ENCODE measurements around the gene ALB.

The ALB gene

DNA sequence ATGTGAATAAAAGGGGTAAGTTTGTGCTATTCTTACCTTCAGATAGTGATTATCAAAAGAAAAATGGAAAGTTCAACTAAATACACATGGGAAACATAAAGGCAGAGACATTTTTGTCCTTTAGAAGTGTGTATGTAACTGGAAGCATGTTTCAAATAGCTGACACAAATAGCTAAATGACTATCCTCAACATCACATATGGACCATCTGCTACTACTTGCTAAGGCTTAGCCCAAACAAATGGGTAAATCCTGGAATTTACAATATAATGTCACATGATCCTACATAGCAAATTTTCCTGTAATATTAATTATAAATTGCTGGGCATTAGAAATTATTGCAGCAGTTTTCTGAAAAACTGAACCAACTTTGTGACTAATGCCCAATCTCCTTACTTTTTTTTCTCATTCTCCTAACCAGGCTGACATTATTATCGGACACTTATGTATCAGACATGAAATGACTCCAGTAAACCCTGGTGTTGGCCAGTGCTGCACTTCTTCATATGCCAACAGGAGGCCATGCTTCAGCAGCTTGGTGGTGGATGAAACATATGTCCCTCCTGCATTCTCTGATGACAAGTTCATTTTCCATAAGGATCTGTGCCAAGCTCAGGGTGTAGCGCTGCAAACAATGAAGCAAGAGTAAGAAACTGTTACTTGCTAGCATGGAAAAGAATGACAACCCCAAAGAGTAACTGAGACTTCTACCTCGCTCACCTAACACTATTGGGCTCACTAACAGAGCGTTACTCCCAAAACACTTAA lies 48.1 kb downstream of the ALB start:
- DNase-seq (ENCODE audit: low read depth) = no peak

GRCh38 chr4:73452953-73453700 lies 49.0 kb downstream of the ALB start:
- DNase-seq (ENCODE audit: low read depth) = no peak

GRCh38 chr4:73453701-73454005 lies 49.6 kb downstream of the ALB start:
- peak; percentile 21 for DNase-seq (ENCODE audit: low read depth)

DNA sequence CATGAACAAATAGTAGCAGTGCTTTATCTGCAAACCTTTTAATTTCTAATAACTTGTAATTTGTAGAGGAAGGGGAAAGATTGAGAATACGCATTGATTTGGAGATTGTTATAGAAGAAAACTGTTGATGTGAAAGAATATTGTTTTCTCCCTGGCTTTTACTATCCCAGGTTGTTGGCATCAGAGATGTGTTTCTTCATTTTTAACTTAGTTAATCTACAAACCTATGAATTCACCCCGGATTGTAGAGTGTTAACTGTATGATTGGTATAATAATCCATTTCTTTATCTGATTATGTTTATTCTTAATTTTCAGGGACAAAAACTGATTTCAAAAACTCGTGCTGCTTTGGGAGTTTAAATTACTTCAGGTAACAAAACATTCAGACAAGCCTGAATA lies 50.8 kb downstream of the ALB start:
- DNase-seq (ENCODE audit: low read depth) = no peak

- DNase-seq (ENCODE audit: low read depth) = no peak
Observed at GRCh38 chr4:73456177-73457022, 52.3 kb downstream of the ALB start.

- no peak for DNase-seq (ENCODE audit: low read depth)
Observed at GRCh38 chr4:73458184-73459047, 54.3 kb downstream of the ALB start.

- DNase-seq (ENCODE audit: low read depth) = no peak
Observed at GRCh38 chr4:73459048-73459421, 54.9 kb downstream of the ALB start.

DNA sequence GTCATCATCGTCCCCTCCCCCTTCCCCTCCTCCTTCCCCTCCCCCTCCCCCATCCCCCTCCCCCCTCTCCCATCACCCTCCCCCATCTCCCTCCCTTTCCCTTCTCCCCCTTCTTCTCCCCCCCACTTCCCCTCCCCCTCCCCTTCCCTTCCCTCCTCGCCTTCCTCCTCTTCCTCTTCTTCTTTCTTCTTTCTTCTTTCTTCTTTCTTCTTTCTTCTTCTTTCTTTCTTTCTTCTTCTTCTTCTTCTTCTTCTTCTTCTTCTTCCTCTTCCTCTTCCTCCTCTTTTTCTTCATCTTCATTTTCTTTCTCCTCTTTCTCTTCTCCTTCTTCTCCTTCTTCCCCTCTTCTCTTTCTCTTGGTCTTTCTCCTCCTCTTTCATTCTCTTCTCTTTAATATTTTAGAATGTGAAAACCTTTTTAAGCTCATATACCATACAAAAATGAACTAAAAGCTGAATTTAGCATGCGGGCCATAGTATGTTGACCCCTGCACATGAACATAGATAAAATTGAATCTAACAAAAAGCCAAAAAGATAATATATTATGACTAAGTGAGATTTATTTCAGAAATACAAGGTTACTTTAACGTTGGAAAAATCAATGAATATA lies 56.9 kb downstream of the ALB start:
- no peak for DNase-seq (ENCODE audit: low read depth)

DNA sequence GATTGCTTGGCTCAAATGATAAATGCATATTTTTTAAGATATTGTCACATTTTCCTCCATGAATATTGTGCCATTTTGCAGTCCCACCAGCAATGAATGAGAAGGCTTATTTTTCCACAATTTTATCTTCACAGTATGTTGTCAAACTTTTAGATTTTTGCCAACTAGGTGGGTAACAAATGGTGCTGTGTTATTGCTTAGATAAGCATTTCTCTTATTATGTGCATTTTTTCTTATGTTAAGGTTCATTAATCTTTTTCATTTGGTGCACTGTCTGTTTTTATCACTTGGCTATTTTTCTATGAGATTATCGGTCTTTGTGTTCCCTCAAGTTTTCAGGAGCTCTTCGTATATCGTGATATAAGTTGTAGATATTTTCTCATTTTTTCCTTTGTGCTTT lies 64.1 kb downstream of the ALB start:
- no peak for DNase-seq (ENCODE audit: low read depth)

DNA sequence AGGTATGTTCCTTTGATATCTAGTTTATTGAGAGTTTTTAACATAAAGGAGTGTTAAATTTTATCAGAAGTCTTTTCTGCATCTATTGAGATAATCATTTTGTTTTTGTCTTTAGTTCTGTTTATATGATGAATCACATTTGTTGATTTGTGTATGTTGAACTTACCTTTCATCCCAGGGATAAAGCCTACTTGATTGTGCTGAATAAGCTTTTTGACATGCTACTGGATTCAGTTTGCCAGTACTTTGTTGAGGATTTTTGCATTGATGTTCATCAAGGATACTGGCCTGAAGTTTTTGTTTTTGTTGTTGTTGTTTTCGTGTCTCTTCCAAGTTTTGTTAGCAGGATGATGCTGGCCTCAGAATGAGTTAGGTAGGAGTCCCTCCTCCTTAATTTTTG lies 66.6 kb downstream of the ALB start:
- no peak for DNase-seq (ENCODE audit: low read depth)
